Ovary (tissue), 9 donors: ENCODE results near the gene EZR. TPM values are rescaled to one million over a fixed set of nuclear protein-coding genes. Genes with fewer than 3 reads are reported as not detected.

Source experiments
- DNase-seq, 5 donors: peaks; one replicate each; pipeline ENCODE4 v3.0.0-alpha.2; 2019 to 2020
- H3K27ac ChIP-seq, 2 donors: fragments of 200-600 bp; one replicate each; pipeline versions ENCODE4 v1.5.1 to v1.8.0; 2019 to 2022
- H3K27me3 ChIP-seq: fragments of 200-600 bp; one replicate; pipeline ENCODE4 v1.8.0; 2022
- H3K36me3 ChIP-seq: fragments of 200-600 bp; sonication (generic); one replicate; pipeline ENCODE4 v1.5.1; 2019
- H3K4me1 ChIP-seq: one replicate; pipeline ENCODE4 v1.8.1; 2013; ENCODE audit warnings: mild to moderate bottlenecking, moderate library complexity; ENCODE audit not compliant: insufficient read depth
- H3K4me3 ChIP-seq: fragments of 200-600 bp; sonication (generic); one replicate; pipeline ENCODE4 v1.5.1; 2017
- H3K9me3 ChIP-seq, 2 donors: fragments of 200-600 bp in 1 of 2; sonication (generic) in 1 of 2; one replicate each; pipeline versions ENCODE4 v1.5.1 to v1.8.1; 2013 to 2019; ENCODE audit warnings: mild to moderate bottlenecking in 1 of 2, moderate library complexity in 1 of 2
- CTCF ChIP-seq, 3 donors: fragments of 450-650 bp in 2 of 3; fragments of 200-600 bp in 1 of 3; IDR thresholded peaks; one replicate each; pipeline versions ENCODE4 v1.5.1 to v1.8.0; 2016 to 2022; ENCODE audit warnings: antibody characterized with exemption in 3 of 3, mild to moderate bottlenecking in 1 of 3
- EP300 ChIP-seq: sonication (generic); formaldehyde crosslinking; IDR thresholded peaks from one replicate; pipeline ENCODE4 v1.6.1; 2017; ENCODE audit warnings: antibody characterized with exemption
- POLR2A ChIP-seq: fragments of 450-650 bp; IDR thresholded peaks from one replicate; pipeline ENCODE4 v1.6.1; 2017; ENCODE audit warnings: antibody characterized with exemption, mild to moderate bottlenecking, moderate library complexity
- WGBS, 3 donors: extraction: QIAGEN DNeasy Blood & Tissue Kit in 1 of 3; methylation state at CpG; one replicate each; pipeline versions ENCODE4 v1.1.5 to v1.1.7; 2013 to 2017; 5-methylcytosine and 5-hydroxymethylcytosine counted together
- intact Hi-C, 4 donors: fragments of 100-400 bp; cut with DNase I; formaldehyde crosslinking; loops; one replicate each; pipeline versions ENCODE4 v1.11.0 to v1.15.1; 2022 to 2023
- polyA plus RNA-seq, 2 donors: library from polyadenylated mRNA; stranded (reverse); fragments of 200-250 nt in 1 of 2; fragments of 350-450 nt in 1 of 2; fragmentation: Illumina TruSeq in 1 of 2; extraction: RNeasy Lipid Tissue Mini Kit (QIAGEN cat#74804) in 1 of 2; gene quantifications; one replicate each; pipeline ENCODE4 v1.2.3, GENCODE V29; 2013 to 2014
- total RNA-seq, 7 donors: library from RNA; depleted of rRNA in 2 of 7; stranded (reverse); fragments of >200 nt in 2 of 7; fragmentation: NEBNext Ultra II Directional in 3 of 7; extraction: Animal tissue kit (Norgen Biotek cat#: 25700) in 3 of 7; gene quantifications; one replicate each; pipeline versions ENCODE4 v1.1.0 to v1.2.4, GENCODE V29; 2016 to 2023
- donor health status: DM: no; HTN: no; CAD: no; lungs with moderate emphysema.
- donor health status: DM: no; HTN: no; CAD: no.
- donor health status: Bipolar disorder and iron deficiency.
- donor health status: DM: yes; HTN: yes; CAD: no.
- donor health status: DM: no; HTN: no; CAD: no.
- donor health status: DM: yes; HTN: yes; CAD: no.

EZR gene
- total and polyA plus RNA-seq, 9 donors, result 39.0 to 214 (median 85.6) TPM

GRCh38 chr6:158777510-158777909, 41.7 kb downstream of the EZR start:
- Histone ChIP-seq H3K4me1 (peaks cover 3% of the 10 kb centered on the region), H3K36me3 (no peaks in the 10 kb centered on the region), H3K4me3 (no peak overlapping the region), H3K27ac (no peak overlapping the region), H3K9me3 (no peaks in the 10 kb centered on the region), H3K27me3 (no peaks in the 10 kb centered on the region)
- TF ChIP-seq CTCF (IDR thresholded peaks at IDR 0.05) (no peak), POLR2A (no peak), EP300 (no peak)
- intact Hi-C loops, result no loop called here
- no peak for DNase-seq
- WGBS, 3 donors, result 94 to 99% (median 98%) methylated on average over 3 of the region's 3 CpGs

- intact Hi-C loops, result no loop called here
- peaks cover 3% of the 10 kb centered on the region for H3K4me1 ChIP-seq
- H3K4me3 ChIP-seq, result no peak overlapping the region
- H3K27ac ChIP-seq, result no peak overlapping the region
- H3K9me3 ChIP-seq, result no peaks in the 10 kb centered on the region
- H3K36me3 ChIP-seq, result no peaks in the 10 kb centered on the region
- H3K27me3 ChIP-seq, result no peaks in the 10 kb centered on the region
- WGBS, 3 donors, result 84 to 93% (median 87%) methylated on average over 2 of the region's 2 CpGs
- no peak for DNase-seq
- TF ChIP-seq POLR2A, result no peak
- TF ChIP-seq EP300, result no peak
- no peak for TF ChIP-seq CTCF (IDR thresholded peaks at IDR 0.05)
These were observed 42.4 kb downstream of the EZR start for GRCh38 chr6:158776737-158777136.

GRCh38 chr6:158775832-158776231, 43.3 kb downstream of the EZR start:
- DNase-seq, result no peak
- no peaks in the 10 kb centered on the region for H3K36me3 ChIP-seq
- 93 to 97% (median 96%) methylated on average over 4 to 5 of the region's 5 CpGs for WGBS, 3 donors
- no peak overlapping the region for H3K4me3 ChIP-seq
- no peaks in the 10 kb centered on the region for H3K9me3 ChIP-seq
- intact Hi-C loops, result no loop called here
- no peaks in the 10 kb centered on the region for H3K27me3 ChIP-seq
- peaks cover 3% of the 10 kb centered on the region for H3K4me1 ChIP-seq
- TF ChIP-seq CTCF (IDR thresholded peaks at IDR 0.05) (no peak), EP300 (no peak), POLR2A (no peak)
- H3K27ac ChIP-seq, result no peak overlapping the region

GRCh38 chr6:158774717-158775449, 44.3 kb downstream of the EZR start:
- intact Hi-C loops, result no loop called here
- TF ChIP-seq CTCF (IDR thresholded peaks at IDR 0.05) (no peak), EP300 (no peak), POLR2A (no peak)
- peak in 1 of 5 donors; percentile 2 for DNase-seq
- Histone ChIP-seq H3K9me3 (no peaks in the 10 kb centered on the region), H3K27me3 (no peaks in the 10 kb centered on the region), H3K36me3 (no peaks in the 10 kb centered on the region), H3K4me1 (peaks cover 3% of the 10 kb centered on the region), H3K27ac (no peak overlapping the region), H3K4me3 (no peak overlapping the region)
- 91 to 94% (median 93%) methylated on average over 17 of the region's 17 CpGs for WGBS, 3 donors
